ENCODE measurements around the gene IFRD2. TPM values are rescaled to one million over a fixed set of nuclear protein-coding genes. Genes with fewer than 3 reads are reported as not detected.

Gene IFRD2
- total and polyA plus RNA-seq, 2 experiments from 2014 or later = 41.4 to 71.6 TPM

- TF ChIP-seq EZH2 (IDR thresholded peaks at IDR 0.05; ENCODE audit: borderline replicate concordance) = no peak
- no peak for TF ChIP-seq EZH2phosphoT487 (IDR thresholded peaks at IDR 0.05; ENCODE audit: low read depth, severe bottlenecking, unreplicated experiment)
- TF ChIP-seq CTCF (IDR thresholded peaks at IDR 0.05; ENCODE audit: poor library complexity) = no peak
- H3K36me3 ChIP-seq (replicated peaks; ENCODE audit: insufficient read depth, low read depth) = no peaks in the 10 kb centered on the region
- no peak overlapping the region for H3K4me2 ChIP-seq
- H3K9me2 ChIP-seq (replicated peaks; ENCODE audit: insufficient read depth) = no peaks in the 10 kb centered on the region
- DNase-seq (ENCODE audit: low spot score) = no peak
- H2AFZ ChIP-seq = no peak overlapping the region
- peaks cover 2% of the 10 kb centered on the region for H4K20me1 ChIP-seq (ENCODE audit: insufficient read depth, poor library complexity, severe bottlenecking)
- peaks cover 27% of the 10 kb centered on the region for H3K4me1 ChIP-seq (ENCODE audit: insufficient read depth)
- peaks cover 27% of the 10 kb centered on the region for H3K79me2 ChIP-seq
- H3K27me3 ChIP-seq = no peaks in the 10 kb centered on the region
- H3K9me3 ChIP-seq (ENCODE audit: low read depth) = no peaks in the 10 kb centered on the region
- 94% methylated on average over 2 of the region's 2 CpGs for WGBS (ENCODE audit: low lambda C conversion rate, missing lambda C conversion rate)
- H3K4me3 ChIP-seq = no peak overlapping the region
- H3K27ac ChIP-seq = no peak overlapping the region
These were observed 32.9 kb upstream of the IFRD2 start for GRCh38 chr3:50325113-50325480.

- no peaks in the 10 kb centered on the region for H3K9me3 ChIP-seq (ENCODE audit: low read depth)
- H3K36me3 ChIP-seq (replicated peaks; ENCODE audit: insufficient read depth, low read depth) = no peaks in the 10 kb centered on the region
- H3K9me2 ChIP-seq (replicated peaks; ENCODE audit: insufficient read depth) = no peaks in the 10 kb centered on the region
- 78% methylated on average over 4 of the region's 4 CpGs for WGBS (ENCODE audit: low lambda C conversion rate, missing lambda C conversion rate)
- no peak overlapping the region for H3K4me3 ChIP-seq
- H3K27me3 ChIP-seq = no peaks in the 10 kb centered on the region
- peak; percentile 84 for DNase-seq (ENCODE audit: low spot score)
- peaks cover 2% of the 10 kb centered on the region for H4K20me1 ChIP-seq (ENCODE audit: insufficient read depth, poor library complexity, severe bottlenecking)
- peak overlapping the region; percentile 100 for H3K27ac ChIP-seq
- peaks cover 33% of the 10 kb centered on the region for H3K4me1 ChIP-seq (ENCODE audit: insufficient read depth)
- peaks cover 33% of the 10 kb centered on the region for H3K79me2 ChIP-seq
- no peak overlapping the region for H2AFZ ChIP-seq
- TF ChIP-seq EZH2 (IDR thresholded peaks at IDR 0.05; ENCODE audit: borderline replicate concordance) (no peak), EZH2phosphoT487 (IDR thresholded peaks at IDR 0.05; ENCODE audit: low read depth, severe bottlenecking, unreplicated experiment) (no peak), CTCF (IDR thresholded peaks at IDR 0.05; ENCODE audit: poor library complexity) (peak; percentile 74)
- H3K4me2 ChIP-seq = no peak overlapping the region
These were observed 32.3 kb upstream of the IFRD2 start for GRCh38 chr3:50324351-50325112.

- H2AFZ ChIP-seq = no peak overlapping the region
- H3K4me1 ChIP-seq (ENCODE audit: insufficient read depth) = peaks cover 41% of the 10 kb centered on the region
- no peaks in the 10 kb centered on the region for H3K36me3 ChIP-seq (replicated peaks; ENCODE audit: insufficient read depth, low read depth)
- TF ChIP-seq EZH2phosphoT487 (IDR thresholded peaks at IDR 0.05; ENCODE audit: low read depth, severe bottlenecking, unreplicated experiment) = no peak
- no peak for TF ChIP-seq EZH2 (IDR thresholded peaks at IDR 0.05; ENCODE audit: borderline replicate concordance)
- no peak for TF ChIP-seq CTCF (IDR thresholded peaks at IDR 0.05; ENCODE audit: poor library complexity)
- no peaks in the 10 kb centered on the region for H3K27me3 ChIP-seq
- whole genome bisulfite sequencing (ENCODE audit: low lambda C conversion rate, missing lambda C conversion rate) = 86% methylated on average over 5 of the region's 5 CpGs
- H3K79me2 ChIP-seq = peaks cover 41% of the 10 kb centered on the region
- no peak overlapping the region for H3K4me2 ChIP-seq
- DNase-seq (ENCODE audit: low spot score) = no peak
- peak overlapping the region; percentile 100 for H3K27ac ChIP-seq
- H3K9me2 ChIP-seq (replicated peaks; ENCODE audit: insufficient read depth) = no peaks in the 10 kb centered on the region
- peaks cover 2% of the 10 kb centered on the region for H4K20me1 ChIP-seq (ENCODE audit: insufficient read depth, poor library complexity, severe bottlenecking)
- no peaks in the 10 kb centered on the region for H3K9me3 ChIP-seq (ENCODE audit: low read depth)
- H3K4me3 ChIP-seq = no peak overlapping the region
These were observed 31.5 kb upstream of the IFRD2 start for GRCh38 chr3:50323614-50324199.
